GM12891 (cell line): ENCODE measurements around the gene CDK19.

Experiments used
- POLR2A ChIP-seq: IDR thresholded peaks from 2 replicates; pipeline ENCODE4 v1.6.1; 2011; ENCODE audit warnings: low read depth, low read length, control low read depth
- POLR2AphosphoS5 ChIP-seq: IDR thresholded peaks from 2 replicates; pipeline ENCODE4 v1.6.1; 2011; ENCODE audit warnings: low read depth, low read length, control low read depth
- POU2F2 ChIP-seq: IDR thresholded peaks from 2 replicates; pipeline ENCODE4 v1.6.1; 2011; ENCODE audit warnings: low read depth, mild to moderate bottlenecking, control low read depth, low read length, moderate library complexity
- TAF1 ChIP-seq: IDR thresholded peaks from 2 replicates; pipeline ENCODE4 v1.6.1; 2011; ENCODE audit warnings: low read depth, low read length, control low read depth

DNA sequence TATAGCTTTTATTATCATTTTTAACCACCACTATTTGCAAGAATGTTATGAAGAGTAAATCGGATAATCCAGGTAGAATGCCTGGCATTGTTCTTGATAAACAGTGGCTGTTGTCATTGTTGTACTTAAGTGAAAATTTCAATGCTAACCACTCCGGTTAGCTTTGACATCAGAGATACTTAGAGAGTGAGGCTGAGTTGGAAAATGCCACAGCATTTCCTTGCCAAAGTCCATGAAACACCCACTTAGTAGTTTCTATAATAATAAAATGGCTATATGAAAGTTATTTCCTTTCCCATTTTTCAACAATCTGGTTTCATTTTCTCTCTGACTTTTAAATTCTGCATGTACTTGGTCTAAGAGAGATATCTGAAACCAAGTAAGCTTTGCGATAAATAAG, 132.0 kb downstream of the CDK19 start:
- TF ChIP-seq POLR2AphosphoS5 (no peak), POLR2A (no peak), TAF1 (no peak), POU2F2 (no peak)
